Measurements from ENCODE around the gene MYOM3.

GRCh38 chr1:24081190-24081589 lies 30.7 kb downstream of the MYOM3 start:
- TF ChIP-seq CTCF (conservative IDR thresholded peaks at IDR 0.05) (no peak), ZFX (IDR thresholded peaks at IDR 0.05) (no peak)
